Activated CD4-positive, alpha-beta T cell treated with anti-CD3 and anti-CD28 coated beads, Interleukin-2, amount 10 ng/mL, durations not matched to agents 24 days and 14 days (primary cell): Measurements from ENCODE around the gene PFDN4. TPM values are rescaled to one million over a fixed set of nuclear protein-coding genes. Genes with fewer than 3 reads are reported as not detected.
"Not testable (repeated sequence)": the region's sequence is repeated elsewhere in the genome, so short reads cannot be mapped to it uniquely, and the experiment has no call there.

Experiments used
- DNase-seq: peaks from one replicate; pipeline ENCODE4 v3.0.0; 2022
- H3K27ac Mint-ChIP-seq: one replicate; pipeline ENCODE4 v1.8.0; 2022; ENCODE audit warnings: mild to moderate bottlenecking, mixed read lengths
- H3K27me3 Mint-ChIP-seq: one replicate; pipeline ENCODE4 v1.8.0; 2022; ENCODE audit warnings: mixed read lengths
- H3K36me3 Mint-ChIP-seq: one replicate; pipeline ENCODE4 v1.8.0; 2022; ENCODE audit warnings: low read depth, mild to moderate bottlenecking, mixed read lengths
- H3K4me1 Mint-ChIP-seq: one replicate; pipeline ENCODE4 v1.8.0; 2021; ENCODE audit warnings: mixed read lengths
- H3K4me3 Mint-ChIP-seq: one replicate; pipeline ENCODE4 v1.8.0; 2022; ENCODE audit warnings: mild to moderate bottlenecking, moderate library complexity, mixed read lengths
- H3K9me3 Mint-ChIP-seq: one replicate; pipeline ENCODE4 v1.8.0; 2021; ENCODE audit warnings: mixed read lengths
- intact Hi-C: fragments of 100-400 bp; cut with micrococcal nuclease; formaldehyde crosslinking; loops from one replicate; pipeline ENCODE4 v1.15.1; 2023
- total RNA-seq: library from RNA; stranded (reverse); gene quantifications from 2 replicates; pipeline ENCODE4 v1.2.3, GENCODE V29; 2022

PFDN4 gene
- total RNA-seq, 1 donor from 2014 or later: 72.2 TPM

DNA sequence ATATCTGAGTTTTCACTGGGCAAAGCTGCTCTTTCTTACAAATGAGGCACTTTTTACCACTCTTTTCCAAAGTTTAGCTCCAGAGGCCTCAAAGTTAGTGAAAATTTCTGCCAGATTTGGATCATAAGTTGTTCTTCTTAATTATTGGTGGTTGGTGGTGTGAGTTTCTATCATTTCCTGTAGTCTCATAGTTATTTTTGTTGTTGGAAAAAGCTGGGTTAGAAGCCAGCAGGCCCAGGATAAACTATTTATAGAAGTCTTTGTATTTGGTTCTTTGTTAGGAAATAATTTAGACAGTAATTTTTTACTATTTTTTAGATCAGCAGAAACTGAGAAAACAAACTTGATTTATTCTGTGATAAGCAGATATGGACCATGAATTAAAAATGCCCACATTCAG is 10.6 kb downstream of the PFDN4 start:
- peaks cover 22% of the 10 kb centered on the region for H3K4me1 Mint-ChIP-seq
- intact Hi-C loops: no loop called here
- H3K27ac Mint-ChIP-seq: peak overlapping the region; percentile 40
- no peaks in the 10 kb centered on the region for H3K27me3 Mint-ChIP-seq
- peaks cover 34% of the 10 kb centered on the region for H3K36me3 Mint-ChIP-seq
- H3K4me3 Mint-ChIP-seq: no peak overlapping the region
- no peaks in the 10 kb centered on the region for H3K9me3 Mint-ChIP-seq
- DNase-seq: no peak

DNA sequence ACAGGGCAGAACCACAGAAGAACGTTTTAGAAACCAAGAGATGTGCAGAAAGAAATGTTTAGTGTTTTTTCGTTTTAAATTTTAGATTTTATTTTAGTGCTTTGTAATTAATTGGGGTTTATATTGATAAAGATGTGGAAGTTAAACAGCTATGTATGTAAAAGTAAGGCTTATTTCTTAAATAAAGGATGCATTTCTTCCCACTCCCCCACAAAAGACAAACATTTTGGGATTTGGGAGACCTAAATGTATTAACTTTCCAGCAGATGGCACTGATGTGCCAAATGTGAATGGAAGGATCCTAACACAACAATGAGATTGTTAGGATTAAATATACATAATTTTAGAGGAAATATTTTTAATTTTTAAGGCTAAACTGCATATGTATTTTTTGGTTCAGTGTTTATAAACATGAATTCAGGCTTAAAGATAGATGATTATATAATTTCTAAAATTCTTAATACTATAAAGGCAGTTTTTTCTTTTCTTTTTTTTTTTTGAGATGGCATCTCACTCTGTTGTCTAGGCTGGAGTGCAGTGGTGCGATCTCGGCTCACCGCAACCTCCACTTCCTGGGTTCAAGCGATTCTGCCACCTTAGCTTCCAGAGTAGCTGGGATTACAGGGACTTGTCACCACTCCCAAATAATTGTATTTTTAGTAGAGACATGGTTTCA is 12.0 kb downstream of the PFDN4 start:
- Mint-ChIP-seq H3K4me1 (peaks cover 20% of the 10 kb centered on the region), H3K27ac (no peak overlapping the region), H3K27me3 (no peaks in the 10 kb centered on the region), H3K9me3 (no peaks in the 10 kb centered on the region), H3K4me3 (no peak overlapping the region), H3K36me3 (peaks cover 31% of the 10 kb centered on the region)
- no peak for DNase-seq
- intact Hi-C loops: loop anchor here (1.0 to 5.0 kb wide), 5 partner anchors 65 to 429 kb away; no protein-coding TSS in a partner anchor

DNA sequence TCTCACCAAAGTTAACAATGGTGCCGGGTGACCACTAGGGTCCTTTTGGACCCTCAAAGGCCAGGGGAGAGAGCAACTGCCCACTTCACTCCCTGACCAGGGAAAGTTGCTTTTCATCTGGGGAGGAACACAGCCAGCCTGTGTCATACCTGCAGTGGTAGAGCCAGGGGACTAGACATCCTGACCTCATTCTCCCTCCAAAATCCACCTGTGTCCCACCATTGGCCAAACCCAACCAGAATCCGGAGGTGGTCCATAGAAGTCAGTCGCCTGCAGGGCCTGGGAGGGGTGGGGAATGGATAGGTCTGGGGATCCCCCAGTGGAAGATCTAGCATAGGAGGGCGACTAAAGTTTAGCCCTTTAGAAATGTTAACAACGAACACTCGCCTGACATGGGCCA is 12.8 kb downstream of the PFDN4 start:
- H3K4me1 Mint-ChIP-seq: peaks cover 20% of the 10 kb centered on the region
- H3K36me3 Mint-ChIP-seq: peaks cover 28% of the 10 kb centered on the region
- H3K27ac Mint-ChIP-seq: peak overlapping the region; percentile 61
- intact Hi-C loops: loop anchor here (1.0 to 5.0 kb wide), 5 partner anchors 64 to 429 kb away; no protein-coding TSS in a partner anchor
- H3K9me3 Mint-ChIP-seq: no peaks in the 10 kb centered on the region
- H3K27me3 Mint-ChIP-seq: no peaks in the 10 kb centered on the region
- no peak for DNase-seq
- no peak overlapping the region for H3K4me3 Mint-ChIP-seq

DNA sequence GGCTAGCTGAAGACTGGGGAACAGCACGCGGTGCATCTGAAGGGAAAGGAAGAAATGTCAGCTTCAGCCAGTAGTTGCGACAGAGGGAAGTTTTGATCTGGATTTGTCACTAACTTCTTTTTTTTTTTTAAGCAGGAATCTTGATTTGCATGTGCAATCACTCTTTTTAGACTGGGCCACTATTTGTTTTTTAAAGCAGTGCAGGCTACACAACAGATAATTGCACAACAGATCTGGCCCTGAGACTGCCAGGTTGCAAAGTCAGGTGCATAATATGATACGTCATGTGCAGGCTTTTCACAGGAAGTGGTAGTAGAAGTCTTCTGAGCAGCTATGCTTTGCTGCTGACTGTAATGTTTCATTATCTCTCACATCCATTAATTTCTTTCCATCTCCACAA is 13.5 kb downstream of the PFDN4 start:
- Mint-ChIP-seq H3K27ac (peak overlapping the region; percentile 84), H3K4me1 (peaks cover 20% of the 10 kb centered on the region), H3K27me3 (no peaks in the 10 kb centered on the region), H3K36me3 (peaks cover 21% of the 10 kb centered on the region), H3K4me3 (peak overlapping the region; percentile 41), H3K9me3 (no peaks in the 10 kb centered on the region)
- intact Hi-C loops: loop anchor here (2.0 to 5.0 kb wide), 4 partner anchors 63 to 251 kb away; no protein-coding TSS in a partner anchor
- DNase-seq: peak; percentile 76

DNA sequence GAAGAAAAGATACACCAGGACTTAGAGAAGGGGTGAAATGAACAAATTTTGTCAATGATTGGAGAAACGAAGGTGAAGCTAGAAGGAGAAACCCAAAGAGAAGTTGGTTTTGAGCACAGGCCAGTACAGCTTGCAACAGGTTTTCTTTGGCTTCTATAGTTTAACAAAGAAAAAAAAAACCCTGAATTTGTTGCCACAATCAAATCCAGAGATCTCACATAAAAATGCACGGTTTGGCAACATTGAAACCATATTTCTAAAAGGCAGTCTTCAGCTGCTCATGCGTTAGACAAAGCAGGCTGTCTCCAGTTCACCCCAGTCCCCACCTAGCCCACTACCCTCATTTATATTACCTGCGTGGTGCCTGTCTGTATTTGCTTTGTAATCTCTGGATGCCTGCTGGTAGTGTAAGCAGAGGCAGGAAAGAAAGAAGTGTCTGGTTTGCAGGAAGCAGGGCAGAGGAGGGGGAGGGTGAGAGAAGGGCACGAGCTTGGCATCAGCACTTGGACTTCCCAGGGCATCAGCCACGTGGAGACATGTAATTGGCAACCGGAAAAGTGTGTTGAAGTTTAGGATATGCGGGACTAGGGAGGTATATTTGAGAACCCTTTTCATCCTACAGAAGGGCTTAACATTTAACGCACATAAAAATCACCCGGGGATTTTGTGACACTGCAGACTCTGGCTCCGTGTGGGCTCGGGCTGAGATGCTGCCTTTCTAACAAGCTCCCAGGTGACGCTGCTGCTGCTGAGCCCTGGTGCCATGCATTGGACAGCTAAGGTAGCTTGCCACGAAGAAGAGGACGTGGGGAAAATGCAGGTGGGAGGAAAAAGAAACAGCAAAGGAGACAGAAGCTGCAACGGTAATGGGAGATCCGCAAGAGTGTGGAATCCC is 14.4 kb downstream of the PFDN4 start:
- peak overlapping the region; percentile 84 for H3K27ac Mint-ChIP-seq
- peak overlapping the region; percentile 41 for H3K4me3 Mint-ChIP-seq
- intact Hi-C loops: loop anchor here (2.0 to 5.0 kb wide), 4 partner anchors 63 to 250 kb away; no protein-coding TSS in a partner anchor
- H3K27me3 Mint-ChIP-seq: no peaks in the 10 kb centered on the region
- H3K36me3 Mint-ChIP-seq: peaks cover 16% of the 10 kb centered on the region
- H3K9me3 Mint-ChIP-seq: peaks cover 3% of the 10 kb centered on the region
- DNase-seq: no peak
- peaks cover 20% of the 10 kb centered on the region for H3K4me1 Mint-ChIP-seq

DNA sequence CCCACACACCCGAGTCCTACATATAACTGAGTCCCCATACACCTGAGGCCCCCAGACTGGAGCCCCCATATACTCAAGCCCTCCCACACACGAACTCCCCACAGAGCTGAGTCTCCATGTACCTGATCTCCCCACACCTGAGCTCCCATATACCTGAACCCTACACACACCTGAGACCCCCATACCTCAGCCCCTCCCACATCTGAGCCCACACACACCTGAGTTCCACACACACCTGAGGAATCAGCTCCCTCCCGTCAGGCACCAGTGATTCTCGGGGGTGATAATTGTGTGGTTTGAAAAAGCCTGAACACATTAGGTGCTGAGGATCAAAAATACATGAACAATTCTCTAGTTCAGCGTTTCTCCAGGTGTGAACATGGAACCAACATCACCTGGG is 15.4 kb downstream of the PFDN4 start:
- Mint-ChIP-seq H3K4me1 (peaks cover 20% of the 10 kb centered on the region), H3K27ac (no peak overlapping the region)
- intact Hi-C loops: loop anchor here (5.0 kb wide), 1 partner anchor 249 kb away; no protein-coding TSS in a partner anchor

DNA sequence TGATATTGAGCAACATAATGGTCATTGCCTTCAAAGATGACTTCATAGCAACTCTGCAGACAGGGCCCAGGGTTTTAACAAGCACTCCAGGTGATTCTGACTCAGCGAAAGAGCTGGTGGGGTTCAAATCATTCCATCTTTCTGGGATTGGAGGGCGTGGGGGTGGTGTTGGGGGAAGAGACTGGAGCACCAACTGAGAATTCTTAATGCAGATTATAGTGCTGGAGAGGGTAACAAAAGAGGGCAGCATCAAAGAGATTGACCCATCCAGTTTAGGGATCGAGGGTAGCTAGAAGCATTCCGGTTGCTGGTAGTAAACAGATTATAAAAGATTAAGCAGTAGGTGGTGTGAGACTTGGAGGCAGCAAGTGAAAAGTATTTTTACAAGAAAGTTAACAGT is 15.9 kb downstream of the PFDN4 start:
- Mint-ChIP-seq H3K27me3 (no peaks in the 10 kb centered on the region), H3K27ac (no peak overlapping the region), H3K4me1 (peaks cover 20% of the 10 kb centered on the region), H3K9me3 (peaks cover 10% of the 10 kb centered on the region), H3K4me3 (no peak overlapping the region), H3K36me3 (peaks cover 13% of the 10 kb centered on the region)
- no peak for DNase-seq
- intact Hi-C loops: loop anchor here (5.0 kb wide), 1 partner anchor 249 kb away; no protein-coding TSS in a partner anchor

More for the DNA sequence above, 15.4 kb downstream of the PFDN4 start:
- Mint-ChIP-seq H3K36me3 (peaks cover 13% of the 10 kb centered on the region), H3K9me3 (peaks cover 10% of the 10 kb centered on the region), H3K4me3 (no peak overlapping the region), H3K27me3 (no peaks in the 10 kb centered on the region)
- no peak for DNase-seq

DNA sequence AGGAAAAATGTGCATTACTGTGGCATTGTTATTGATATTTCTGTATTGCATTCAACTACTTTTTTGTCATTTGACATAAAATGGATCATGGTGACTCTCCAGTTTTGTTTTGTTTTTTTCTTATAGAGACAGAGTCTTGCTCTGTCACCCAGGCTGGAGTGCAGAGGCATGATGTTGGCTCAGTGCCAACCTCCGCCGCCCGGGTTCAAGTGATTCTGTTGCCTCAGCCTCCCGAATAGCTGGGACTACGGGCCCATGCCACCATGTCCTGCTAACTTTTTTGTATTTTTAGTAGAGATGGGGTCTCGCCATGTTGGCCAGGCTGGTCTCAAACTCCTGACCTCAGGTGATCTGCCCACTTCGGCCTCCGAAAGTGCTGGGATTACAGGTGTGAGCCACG is 16.8 kb downstream of the PFDN4 start:
- H3K27me3 Mint-ChIP-seq, H3K4me3 Mint-ChIP-seq, H3K9me3 Mint-ChIP-seq, DNase-seq, H3K27ac Mint-ChIP-seq: not testable (repeated sequence)
- Mint-ChIP-seq H3K4me1 (peaks cover 20% of the 10 kb centered on the region), H3K36me3 (peaks cover 13% of the 10 kb centered on the region)
- intact Hi-C loops: loop anchor here (5.0 kb wide), 1 partner anchor 248 kb away; no protein-coding TSS in a partner anchor

DNA sequence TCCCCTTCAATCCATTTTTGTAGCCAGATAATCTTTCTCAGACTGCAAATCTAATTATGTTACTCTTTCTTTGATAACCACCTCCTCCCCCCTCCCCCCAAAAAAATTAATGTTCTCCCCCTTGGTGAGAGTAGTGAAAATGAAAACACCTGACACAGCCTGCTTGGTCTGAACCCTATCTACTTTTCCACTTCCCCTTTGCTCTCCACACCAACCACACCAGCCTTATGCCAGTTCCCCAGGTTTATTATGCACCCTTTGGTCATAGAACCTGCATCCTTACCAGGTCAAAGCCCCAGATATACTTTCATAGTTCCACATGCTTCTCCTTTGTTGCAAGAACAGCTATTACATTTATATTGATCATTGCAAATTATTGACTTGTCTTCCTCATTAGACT is 19.4 kb downstream of the PFDN4 start:
- no peak overlapping the region for H3K4me3 Mint-ChIP-seq
- H3K4me1 Mint-ChIP-seq: peaks cover 3% of the 10 kb centered on the region

DNA sequence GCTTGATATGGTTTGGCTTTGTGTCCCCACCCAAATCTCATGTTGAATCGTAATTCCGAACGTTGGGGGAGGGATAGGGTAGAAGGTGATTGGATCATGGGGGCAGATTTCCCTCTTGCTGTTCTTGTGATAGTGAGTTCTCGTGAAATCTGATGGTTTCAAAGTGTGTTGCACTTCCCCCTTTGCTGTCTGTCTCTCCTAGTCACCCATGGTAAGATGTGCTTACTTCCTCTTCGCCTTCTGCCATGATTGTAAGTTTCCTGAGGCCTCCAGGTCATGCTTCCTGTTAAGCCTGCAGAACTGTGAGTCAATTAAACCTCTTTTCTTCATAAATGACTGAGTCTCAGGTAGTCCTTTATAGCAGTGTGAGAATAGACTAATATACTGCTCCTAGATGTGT is 19.9 kb downstream of the PFDN4 start:
- Mint-ChIP-seq H3K4me1 (no peaks in the 10 kb centered on the region), H3K36me3 (peaks cover 2% of the 10 kb centered on the region), H3K4me3 (no peak overlapping the region), H3K27me3 (no peaks in the 10 kb centered on the region), H3K9me3 (peaks cover 18% of the 10 kb centered on the region), H3K27ac (no peak overlapping the region)
- intact Hi-C loops: no loop called here
- no peak for DNase-seq

More for the DNA sequence above, 19.4 kb downstream of the PFDN4 start:
- Mint-ChIP-seq H3K27me3 (no peaks in the 10 kb centered on the region), H3K9me3 (peaks cover 18% of the 10 kb centered on the region), H3K36me3 (peaks cover 3% of the 10 kb centered on the region), H3K27ac (no peak overlapping the region)
- intact Hi-C loops: no loop called here
- no peak for DNase-seq

DNA sequence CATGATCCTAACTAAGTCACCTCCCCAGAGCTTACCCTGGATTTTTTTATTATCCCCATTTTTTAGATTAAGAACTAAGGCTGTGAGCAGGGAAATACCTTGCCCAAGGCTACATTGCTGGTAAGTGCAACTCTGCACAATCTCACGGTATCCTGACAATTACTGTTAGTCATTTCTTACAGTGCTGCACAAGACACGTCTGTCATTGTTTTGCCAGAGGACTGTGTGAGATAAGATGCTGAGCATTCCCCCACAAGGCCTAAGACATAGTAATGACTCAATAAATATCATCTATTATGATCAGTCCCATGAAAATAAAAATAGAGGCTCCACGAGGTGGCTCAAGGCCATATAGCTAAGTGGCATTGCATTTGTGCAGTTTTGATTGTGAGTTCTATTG is 21.0 kb downstream of the PFDN4 start:
- no peak for DNase-seq
- Mint-ChIP-seq H3K4me1 (no peaks in the 10 kb centered on the region), H3K4me3 (no peak overlapping the region), H3K27ac (no peak overlapping the region), H3K27me3 (no peaks in the 10 kb centered on the region), H3K9me3 (peaks cover 18% of the 10 kb centered on the region), H3K36me3 (no peaks in the 10 kb centered on the region)
- intact Hi-C loops: no loop called here

DNA sequence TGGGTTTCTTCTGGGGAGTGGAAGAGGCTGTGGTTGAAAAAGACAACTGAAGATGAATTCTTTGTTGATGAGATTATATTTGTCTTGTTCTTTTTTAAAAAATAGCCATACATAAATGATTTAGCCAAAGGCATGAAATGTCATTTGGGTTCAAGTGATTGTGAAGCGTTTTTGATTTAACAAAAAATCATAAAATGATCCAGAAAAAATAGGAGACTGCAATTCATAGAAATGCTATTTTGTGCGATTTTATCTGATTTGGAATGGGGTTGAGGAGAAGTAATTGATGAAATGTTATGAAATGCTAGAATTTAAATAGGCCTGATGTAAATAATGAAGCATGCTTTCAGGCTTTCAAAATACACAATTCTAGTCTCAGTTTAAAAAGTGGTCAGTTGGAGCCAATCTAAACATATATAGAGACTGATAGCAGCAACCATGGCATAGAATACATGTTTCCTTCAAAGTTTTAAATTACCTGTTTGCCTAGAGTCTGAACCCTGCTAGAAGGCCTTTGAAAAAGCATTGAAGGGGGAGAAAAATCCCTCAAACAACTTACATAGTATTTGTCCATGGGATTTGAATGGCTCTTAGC is 21.8 kb downstream of the PFDN4 start:
- no peaks in the 10 kb centered on the region for H3K27me3 Mint-ChIP-seq
- H3K36me3 Mint-ChIP-seq: no peaks in the 10 kb centered on the region
- intact Hi-C loops: no loop called here
- no peak overlapping the region for H3K4me3 Mint-ChIP-seq
- no peak for DNase-seq
- H3K27ac Mint-ChIP-seq: no peak overlapping the region
- no peaks in the 10 kb centered on the region for H3K4me1 Mint-ChIP-seq
- H3K9me3 Mint-ChIP-seq: peaks cover 18% of the 10 kb centered on the region

DNA sequence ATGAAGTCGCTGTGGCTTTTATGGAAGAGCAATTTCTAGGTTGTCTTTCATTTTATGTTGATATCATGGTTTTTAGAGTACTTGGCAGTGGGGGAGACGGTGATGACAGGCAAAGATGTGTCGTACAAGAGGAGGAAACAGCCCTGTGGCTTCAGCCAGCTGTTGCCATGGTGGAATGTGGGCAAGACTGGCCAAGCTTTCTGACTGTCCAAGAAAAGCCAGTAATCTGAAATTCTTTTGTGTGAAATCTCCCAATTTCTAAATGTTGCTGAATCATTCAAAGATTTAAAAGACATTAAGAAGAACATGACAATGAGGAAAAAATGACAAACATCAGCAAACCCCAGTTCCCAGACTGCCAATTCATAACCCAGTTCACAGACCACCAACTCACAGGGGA is 23.1 kb downstream of the PFDN4 start:
- Mint-ChIP-seq H3K36me3 (peaks cover 2% of the 10 kb centered on the region), H3K27ac (no peak overlapping the region), H3K27me3 (no peaks in the 10 kb centered on the region), H3K9me3 (peaks cover 22% of the 10 kb centered on the region), H3K4me1 (peaks cover 3% of the 10 kb centered on the region), H3K4me3 (no peak overlapping the region)
- no peak for DNase-seq
- intact Hi-C loops: no loop called here
